K562 (cell line): ENCODE measurements around the gene TRIM62.

ENCODE experiments used
- SMAD2 ChIP-seq: fragments of 150-350 bp; IDR thresholded peaks from 2 replicates; pipeline ENCODE4 v1.6.1; 2014; ENCODE audit warnings: low read depth, mild to moderate bottlenecking, low read length
- ZBED1 ChIP-seq: IDR thresholded peaks from 2 replicates; pipeline ENCODE4 v1.6.1; 2014
- TF ChIP-seq, protein P1 (sequence below): fragments of 200-800 bp; sonication (Bioruptor generic); IDR thresholded peaks from 2 replicates; pipeline ENCODE4 v1.6.1; 2016; ENCODE audit warnings: missing genetic modification characterization, missing compliant biosample characterization
- TF ChIP-seq, protein P2 (sequence below), 3 experiments: IDR thresholded peaks in 2 of 3; conservative IDR thresholded peaks in 1 of 3; 2 replicates each; pipeline ENCODE4 v1.5.1; 2011 to 2012; ENCODE audit warnings: low read length in 3 of 3, mild to moderate bottlenecking in 3 of 3, control low read depth in 2 of 3, improper control_type of control experiment in 1 of 3, inconsistent platforms in 1 of 3, low read depth in 1 of 3, mixed read lengths in 1 of 3, moderate library complexity in 1 of 3; ENCODE audit not compliant: insufficient read depth in 2 of 3

DNA sequence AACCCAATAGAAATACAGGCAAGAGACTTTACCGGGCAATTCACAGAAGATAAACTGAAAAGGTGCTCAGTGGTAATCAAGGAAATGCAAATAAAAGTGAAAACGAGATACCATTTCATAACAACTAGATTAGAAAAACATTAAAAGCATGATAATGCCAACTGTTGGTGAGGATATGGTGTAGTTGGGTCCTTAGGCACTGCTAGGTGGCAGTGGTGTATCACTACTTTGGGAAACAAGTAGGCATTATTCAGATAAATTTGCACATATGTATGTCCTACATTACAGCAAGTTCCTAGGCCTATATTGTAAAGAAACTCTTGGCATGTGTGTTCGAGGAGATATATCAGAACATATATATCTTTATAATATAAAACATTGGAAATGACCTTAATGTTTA, 69.9 kb downstream of the TRIM62 start:
- TF ChIP-seq, protein P1, sequence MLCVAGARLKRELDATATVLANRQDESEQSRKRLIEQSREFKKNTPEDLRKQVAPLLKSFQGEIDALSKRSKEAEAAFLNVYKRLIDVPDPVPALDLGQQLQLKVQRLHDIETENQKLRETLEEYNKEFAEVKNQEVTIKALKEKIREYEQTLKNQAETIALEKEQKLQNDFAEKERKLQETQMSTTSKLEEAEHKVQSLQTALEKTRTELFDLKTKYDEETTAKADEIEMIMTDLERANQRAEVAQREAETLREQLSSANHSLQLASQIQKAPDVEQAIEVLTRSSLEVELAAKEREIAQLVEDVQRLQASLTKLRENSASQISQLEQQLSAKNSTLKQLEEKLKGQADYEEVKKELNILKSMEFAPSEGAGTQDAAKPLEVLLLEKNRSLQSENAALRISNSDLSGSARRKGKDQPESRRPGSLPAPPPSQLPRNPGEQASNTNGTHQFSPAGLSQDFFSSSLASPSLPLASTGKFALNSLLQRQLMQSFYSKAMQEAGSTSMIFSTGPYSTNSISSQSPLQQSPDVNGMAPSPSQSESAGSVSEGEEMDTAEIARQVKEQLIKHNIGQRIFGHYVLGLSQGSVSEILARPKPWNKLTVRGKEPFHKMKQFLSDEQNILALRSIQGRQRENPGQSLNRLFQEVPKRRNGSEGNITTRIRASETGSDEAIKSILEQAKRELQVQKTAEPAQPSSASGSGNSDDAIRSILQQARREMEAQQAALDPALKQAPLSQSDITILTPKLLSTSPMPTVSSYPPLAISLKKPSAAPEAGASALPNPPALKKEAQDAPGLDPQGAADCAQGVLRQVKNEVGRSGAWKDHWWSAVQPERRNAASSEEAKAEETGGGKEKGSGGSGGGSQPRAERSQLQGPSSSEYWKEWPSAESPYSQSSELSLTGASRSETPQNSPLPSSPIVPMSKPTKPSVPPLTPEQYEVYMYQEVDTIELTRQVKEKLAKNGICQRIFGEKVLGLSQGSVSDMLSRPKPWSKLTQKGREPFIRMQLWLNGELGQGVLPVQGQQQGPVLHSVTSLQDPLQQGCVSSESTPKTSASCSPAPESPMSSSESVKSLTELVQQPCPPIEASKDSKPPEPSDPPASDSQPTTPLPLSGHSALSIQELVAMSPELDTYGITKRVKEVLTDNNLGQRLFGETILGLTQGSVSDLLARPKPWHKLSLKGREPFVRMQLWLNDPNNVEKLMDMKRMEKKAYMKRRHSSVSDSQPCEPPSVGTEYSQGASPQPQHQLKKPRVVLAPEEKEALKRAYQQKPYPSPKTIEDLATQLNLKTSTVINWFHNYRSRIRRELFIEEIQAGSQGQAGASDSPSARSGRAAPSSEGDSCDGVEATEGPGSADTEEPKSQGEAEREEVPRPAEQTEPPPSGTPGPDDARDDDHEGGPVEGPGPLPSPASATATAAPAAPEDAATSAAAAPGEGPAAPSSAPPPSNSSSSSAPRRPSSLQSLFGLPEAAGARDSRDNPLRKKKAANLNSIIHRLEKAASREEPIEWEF = no peak
- TF ChIP-seq, protein P2, sequence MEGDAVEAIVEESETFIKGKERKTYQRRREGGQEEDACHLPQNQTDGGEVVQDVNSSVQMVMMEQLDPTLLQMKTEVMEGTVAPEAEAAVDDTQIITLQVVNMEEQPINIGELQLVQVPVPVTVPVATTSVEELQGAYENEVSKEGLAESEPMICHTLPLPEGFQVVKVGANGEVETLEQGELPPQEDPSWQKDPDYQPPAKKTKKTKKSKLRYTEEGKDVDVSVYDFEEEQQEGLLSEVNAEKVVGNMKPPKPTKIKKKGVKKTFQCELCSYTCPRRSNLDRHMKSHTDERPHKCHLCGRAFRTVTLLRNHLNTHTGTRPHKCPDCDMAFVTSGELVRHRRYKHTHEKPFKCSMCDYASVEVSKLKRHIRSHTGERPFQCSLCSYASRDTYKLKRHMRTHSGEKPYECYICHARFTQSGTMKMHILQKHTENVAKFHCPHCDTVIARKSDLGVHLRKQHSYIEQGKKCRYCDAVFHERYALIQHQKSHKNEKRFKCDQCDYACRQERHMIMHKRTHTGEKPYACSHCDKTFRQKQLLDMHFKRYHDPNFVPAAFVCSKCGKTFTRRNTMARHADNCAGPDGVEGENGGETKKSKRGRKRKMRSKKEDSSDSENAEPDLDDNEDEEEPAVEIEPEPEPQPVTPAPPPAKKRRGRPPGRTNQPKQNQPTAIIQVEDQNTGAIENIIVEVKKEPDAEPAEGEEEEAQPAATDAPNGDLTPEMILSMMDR (IDR thresholded peaks at IDR 0.05 in 2 of 3, conservative IDR thresholded peaks at IDR 0.05 in 1 of 3; ENCODE audit: insufficient read depth in 2 of 3, low read depth in 1 of 3, low read length in 3 of 3) = peak in 1 of 3 experiments; percentile 47; a peak in 2 of 6 replicates
- TF ChIP-seq SMAD2 (no peak), ZBED1 (no peak)
